Activated CD4-positive, CD25-positive, alpha-beta regulatory T cell treated with anti-CD3 and anti-CD28 coated beads, Interleukin-2, amount 50 U/mL, for 72 hours (primary cell): ENCODE data around the gene CYP8B1.
"Not testable (repeated sequence)": the region's sequence is repeated elsewhere in the genome, so short reads cannot be mapped to it uniquely, and the experiment has no call there.

Experiments
- DNase-seq: peaks from one replicate; pipeline ENCODE4 v3.0.0; 2021

The CYP8B1 gene

DNA sequence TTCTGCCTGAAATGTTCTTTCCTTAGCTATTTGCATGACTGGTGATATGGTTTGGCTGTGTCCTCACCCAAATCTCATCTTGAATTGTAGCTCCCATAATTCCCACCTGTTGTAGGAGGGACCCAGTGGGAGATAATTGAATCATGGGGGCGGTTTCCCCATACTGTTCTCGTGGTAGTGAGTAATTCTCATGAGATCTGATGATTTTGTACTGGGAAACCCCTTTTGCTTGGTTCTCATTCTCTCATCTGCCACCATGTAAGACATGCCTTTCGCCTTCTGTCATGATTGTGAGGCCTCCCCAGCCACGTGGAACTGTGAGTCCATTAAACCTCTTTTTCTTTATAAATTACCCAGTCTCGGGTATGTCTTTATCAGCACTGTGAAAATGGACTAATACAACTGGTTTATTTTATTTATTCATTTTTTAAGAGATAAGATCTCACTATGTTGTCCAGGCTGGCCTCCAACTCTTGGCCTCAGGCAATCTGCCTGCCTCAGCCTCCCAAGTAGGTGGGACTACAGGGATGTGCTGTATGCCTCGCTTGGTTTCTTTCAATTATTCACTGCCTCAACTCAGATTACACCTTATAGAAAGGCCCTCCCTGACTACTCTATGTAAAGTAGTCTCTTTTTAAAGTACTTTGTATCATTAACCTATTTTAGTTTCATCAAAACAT lies 7.7 kb upstream of the CYP8B1 start:
- DNase-seq, result not testable (repeated sequence)

DNA sequence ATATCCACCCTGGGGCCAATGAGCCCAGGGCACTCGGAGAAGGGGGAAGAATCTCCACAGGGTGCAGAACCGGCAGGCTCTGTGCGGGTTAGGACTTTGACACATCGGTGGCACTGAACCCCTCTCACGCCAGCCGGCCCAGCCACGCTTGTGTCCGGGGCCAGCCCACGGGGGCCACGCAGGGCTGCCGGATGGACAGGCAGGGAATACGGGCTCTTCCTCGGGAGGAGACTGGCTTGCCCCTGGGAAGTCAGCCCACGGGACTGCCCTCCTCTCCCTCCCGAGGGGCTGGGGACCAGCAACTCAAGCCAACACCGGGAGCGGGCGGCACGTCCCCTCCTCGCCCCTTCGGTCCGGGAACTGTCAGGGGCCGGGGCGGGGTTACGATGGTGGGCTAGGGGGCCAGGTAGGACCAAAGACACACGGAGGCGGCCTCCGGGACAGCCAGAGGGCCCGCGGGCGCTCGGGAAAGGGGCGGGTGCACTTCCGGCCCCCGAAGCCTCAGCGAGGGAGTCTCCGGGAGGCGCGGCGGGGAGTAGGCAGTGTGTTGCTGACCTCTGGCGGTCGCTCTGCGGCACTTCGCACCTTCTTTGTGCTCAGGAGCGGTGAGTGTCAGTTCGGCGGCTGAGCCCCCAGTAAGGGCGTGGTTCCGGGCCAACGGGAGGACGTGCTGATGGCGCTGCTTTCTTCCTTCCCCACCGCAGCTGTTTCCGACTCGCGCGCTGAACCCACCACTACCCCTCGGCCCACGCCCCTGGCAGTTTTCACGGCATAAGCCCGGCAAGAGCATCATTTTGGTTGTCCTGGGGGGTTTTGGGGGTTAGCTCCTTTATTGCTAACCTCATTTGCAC lies 5.1 kb upstream of the CYP8B1 start:
- peak; percentile 84 for DNase-seq

DNA sequence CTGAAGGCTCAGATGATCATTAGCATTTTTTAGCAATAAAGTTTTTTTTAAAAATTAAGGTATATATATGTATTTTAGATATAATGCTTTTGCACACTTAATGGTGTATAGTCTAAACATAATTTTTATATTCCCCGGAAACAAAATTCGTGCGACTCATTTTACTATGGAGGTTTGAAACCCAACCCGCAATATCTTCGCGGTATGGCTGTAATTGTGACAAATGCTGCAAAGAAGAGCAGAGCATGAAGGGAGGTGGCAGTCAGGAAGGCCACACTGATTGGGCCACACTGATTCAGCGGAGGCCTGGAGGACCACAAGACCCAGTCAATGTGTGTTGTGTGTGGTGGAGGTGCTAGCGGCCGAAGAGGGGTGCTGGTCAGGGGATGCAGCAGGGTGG lies 4.5 kb upstream of the CYP8B1 start:
- DNase-seq, result no peak

DNA sequence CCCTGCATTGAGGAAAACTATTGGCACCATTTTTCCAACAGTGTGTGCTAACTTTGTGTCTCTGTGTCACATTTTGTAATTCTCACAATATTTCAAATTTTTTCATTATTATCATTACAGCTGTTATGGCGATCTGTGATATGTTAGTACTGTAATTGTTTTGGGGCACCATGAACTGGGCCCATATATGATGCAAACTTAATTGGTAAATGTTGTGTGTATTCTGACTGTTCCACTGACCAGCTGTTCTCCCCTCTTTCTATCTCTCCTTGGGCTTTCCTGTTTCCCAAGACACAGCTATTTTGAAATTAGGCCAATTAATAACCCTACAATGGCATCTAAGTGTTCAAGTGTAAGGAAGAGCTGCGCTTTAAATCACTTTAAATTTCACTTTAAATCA lies 2.2 kb upstream of the CYP8B1 start:
- DNase-seq, result no peak

DNA sequence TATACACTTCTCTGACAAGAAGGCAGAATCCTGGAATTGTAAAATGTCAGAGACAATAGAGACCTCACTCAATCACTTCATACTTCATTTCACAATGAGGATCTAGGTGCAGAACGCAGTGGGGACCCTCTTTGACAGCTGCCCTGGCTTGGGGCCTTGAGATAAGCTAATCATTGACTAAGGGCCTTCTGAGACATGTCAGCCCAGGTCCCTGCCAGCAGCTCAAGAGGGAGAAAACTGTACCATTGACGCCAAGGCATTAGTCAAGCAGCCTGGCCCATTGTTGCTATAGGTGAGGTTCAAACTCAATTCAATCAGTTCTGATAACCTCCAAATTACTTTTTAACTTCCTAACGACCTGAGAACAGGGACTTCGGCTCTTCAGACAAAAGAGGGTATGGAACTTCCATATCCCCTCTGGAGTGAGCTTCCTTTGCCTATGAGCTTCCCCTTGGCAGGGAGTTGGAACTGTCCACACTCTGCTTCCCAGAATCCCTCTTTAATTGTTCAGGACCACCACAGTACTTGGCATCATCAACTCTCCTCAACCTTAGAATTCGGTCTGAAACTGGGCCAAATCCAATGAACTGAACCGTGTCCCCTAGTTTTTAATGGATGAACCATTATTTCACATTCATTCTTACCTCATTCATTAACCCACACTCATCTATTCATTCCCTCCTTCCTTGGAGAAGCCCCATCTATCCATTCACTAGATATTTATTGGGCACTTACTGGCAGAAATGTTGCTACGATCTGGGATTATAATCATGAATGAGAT lies 1.5 kb upstream of the CYP8B1 start:
- no peak for DNase-seq

DNA sequence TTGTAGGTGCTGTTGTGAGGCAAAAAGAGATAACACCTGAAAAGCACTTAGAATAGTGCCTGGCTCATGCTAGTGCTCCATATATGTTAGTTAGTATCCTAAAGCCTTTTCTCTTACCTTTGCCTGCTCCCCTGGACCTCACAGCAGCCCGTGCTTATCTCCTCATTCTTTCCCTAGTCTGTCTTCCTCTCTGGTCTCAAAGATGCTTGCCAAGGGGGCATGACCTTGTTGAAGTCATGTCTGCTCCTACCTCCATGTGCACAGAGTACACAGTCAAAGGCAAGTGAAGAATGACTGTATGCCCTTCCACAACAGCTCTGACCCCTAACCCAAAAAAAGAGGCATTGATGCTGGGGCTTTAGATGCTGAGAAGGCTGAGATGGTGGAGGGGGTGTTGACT lies 722 bp upstream of the CYP8B1 start:
- DNase-seq, result no peak

DNA sequence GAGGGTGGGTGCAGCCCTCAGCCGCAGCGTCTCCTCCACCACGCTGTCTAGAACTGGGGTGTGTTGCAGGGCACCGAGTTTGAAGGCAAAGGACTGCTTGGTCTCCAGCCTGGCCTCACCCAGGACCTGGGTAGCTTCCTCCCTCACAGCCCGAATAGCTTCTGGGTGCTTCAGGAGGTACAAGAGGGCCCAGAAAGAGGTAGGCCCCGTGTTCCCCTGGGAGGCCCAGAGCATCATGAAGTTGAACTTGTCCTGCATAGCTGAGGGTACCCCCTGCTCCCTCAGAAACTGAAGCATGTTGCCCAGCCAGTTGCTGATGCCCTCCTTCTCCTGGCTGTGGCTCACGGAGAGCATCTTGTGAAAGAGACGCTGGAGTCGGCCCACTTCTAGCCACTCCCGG lies 930 bp downstream of the CYP8B1 start:
- DNase-seq, result no peak

DNA sequence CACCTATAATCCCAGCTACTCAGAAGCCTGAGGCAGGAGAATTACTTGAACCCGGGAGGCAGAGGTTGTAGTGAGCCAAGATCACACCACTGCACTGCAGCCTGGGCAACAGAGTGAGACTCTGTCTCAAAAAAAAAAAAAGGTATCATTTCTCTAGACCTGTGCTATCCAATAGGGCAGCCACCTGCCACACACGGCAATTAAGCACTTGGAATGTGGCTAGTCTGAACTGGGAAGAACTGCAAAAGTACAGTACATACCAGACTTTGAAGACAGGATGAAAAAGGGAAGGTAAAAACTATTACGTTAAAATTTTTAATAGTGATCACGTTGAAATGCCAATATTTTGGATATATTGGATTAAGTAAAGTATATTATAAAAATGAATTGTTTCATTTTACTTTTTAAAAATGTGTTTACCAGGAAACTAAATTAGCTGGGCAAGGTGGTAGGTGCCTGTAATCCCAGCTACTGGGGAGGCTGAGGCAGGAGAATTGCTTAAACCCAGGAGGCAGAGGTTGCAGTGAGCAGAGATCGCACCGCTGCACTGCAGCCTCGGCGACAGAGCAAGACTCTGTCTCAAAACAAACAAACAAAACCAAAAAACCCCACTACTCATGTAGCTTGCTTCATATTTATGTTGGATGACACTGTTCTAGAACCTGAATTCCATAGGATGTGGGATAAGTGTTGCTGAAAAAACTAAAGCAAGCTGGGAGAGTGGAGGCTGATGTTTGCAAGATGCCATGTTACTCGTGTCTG lies 2.3 kb downstream of the CYP8B1 start:
- DNase-seq, result no peak

DNA sequence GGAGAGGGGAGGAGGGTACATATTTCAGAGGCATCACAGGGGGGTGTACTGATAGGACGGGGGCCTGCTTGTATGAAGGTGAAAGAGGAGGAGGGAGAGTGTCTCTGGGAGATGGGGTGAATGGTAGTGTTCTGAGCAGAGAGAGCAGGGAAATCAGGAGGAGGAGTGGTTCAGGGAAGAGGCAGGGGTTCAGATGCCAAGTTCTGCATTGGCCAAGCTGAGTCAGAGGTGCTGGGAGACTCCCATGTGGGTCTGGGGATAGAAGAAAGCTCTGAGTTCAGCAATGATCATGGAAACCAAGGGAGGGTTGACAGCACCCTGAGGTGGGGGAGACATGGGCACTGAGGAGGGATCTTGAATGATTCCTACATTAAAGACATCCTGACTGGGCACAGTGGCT lies 3.0 kb downstream of the CYP8B1 start:
- DNase-seq, result no peak

DNA sequence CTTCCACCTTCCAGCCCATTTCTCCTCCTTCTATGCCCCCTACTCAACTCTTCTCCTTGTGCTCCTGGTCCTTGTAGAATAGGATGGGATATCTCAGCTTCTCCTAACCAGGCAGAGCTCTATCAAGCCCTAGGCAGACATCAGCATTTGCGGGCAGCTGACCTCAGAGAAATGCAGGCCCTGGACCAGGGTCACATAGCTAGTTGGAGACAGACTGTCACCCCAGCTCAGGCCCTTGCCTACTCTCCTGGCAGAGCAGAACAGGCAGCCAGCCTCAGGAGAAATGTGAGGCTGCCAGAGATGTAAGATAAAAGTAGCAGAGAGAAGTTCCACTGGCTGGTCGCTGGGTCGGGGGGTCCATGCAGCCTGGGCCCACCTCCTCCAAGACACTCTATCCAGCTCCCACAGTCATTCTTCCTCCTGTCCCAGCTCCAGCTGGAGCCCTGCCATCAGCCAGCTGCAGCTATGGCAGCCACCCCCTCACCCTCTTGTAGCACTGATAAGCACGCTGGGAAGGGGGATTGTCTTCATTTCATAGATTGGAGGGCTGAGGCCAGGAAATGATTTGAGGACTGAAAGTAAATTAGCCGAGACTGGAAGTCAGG lies 4.0 kb downstream of the CYP8B1 start:
- DNase-seq, result no peak

DNA sequence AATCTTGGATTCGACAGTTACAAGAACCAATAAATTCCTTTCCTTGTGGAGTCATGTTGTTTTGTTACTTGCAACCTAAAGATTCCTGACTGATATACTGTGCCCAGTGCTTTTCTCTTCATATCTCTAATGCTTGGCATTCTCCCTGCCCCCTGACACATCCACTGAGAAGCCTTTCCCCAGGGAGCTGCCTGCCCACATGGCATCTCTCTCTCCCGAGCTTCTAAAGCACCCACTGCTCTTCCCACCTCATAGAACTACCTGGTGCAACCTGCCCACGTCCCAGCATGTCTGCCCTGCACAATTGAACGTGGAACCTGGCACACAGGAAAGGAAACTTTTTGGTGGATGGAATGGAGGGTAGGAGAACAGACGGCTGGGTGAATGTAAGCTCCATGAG lies 6.8 kb downstream of the CYP8B1 start:
- DNase-seq, result no peak

DNA sequence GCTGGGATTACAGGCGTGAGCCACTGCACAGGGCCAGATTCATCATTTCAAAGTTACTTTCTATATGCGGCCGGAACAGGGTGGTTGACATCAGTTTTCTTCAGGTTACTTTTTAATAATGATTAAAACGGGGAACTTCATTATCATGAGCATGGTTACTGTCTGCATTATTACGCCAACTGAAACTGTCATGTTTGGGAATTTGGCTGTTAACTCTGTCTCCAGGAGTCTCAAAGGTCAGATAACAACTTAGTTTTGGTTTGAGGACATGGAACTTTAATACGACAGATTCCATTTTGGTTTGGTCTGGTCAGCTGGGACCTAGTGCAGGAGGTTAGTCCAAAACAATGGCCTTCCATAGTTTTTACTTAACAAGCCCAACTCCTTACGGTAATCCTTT lies 8.5 kb downstream of the CYP8B1 start:
- no peak for DNase-seq

DNA sequence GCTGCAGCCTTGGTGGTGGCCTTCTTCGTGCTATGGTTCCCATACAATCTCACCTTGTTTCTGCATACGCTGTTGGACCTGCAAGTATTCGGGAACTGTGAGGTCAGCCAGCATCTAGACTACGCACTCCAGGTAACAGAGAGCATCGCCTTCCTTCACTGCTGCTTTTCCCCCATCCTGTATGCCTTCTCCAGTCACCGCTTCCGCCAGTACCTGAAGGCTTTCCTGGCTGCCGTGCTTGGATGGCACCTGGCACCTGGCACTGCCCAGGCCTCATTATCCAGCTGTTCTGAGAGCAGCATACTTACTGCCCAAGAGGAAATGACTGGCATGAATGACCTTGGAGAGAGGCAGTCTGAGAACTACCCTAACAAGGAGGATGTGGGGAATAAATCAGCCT lies 10.4 kb downstream of the CYP8B1 start:
- no peak for DNase-seq

DNA sequence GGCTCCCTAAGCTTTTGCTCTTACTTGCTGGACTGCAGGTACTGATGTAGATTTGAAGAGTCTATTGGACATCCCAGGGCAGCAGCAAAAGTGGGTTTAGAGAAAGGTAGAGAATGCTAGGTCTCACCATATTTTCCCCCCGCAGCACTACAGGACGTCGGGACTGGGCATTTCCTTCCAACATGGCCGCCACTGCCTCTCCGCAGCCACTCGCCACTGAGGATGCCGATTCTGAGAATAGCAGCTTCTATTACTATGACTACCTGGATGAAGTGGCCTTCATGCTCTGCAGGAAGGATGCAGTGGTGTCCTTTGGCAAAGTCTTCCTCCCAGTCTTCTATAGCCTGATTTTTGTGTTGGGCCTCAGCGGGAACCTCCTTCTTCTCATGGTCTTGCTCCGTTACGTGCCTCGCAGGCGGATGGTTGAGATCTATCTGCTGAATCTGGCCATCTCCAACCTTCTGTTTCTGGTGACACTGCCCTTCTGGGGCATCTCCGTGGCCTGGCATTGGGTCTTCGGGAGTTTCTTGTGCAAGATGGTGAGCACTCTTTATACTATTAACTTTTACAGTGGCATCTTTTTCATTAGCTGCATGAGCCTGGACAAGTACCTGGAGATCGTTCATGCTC lies 11.2 kb downstream of the CYP8B1 start:
- no peak for DNase-seq

DNA sequence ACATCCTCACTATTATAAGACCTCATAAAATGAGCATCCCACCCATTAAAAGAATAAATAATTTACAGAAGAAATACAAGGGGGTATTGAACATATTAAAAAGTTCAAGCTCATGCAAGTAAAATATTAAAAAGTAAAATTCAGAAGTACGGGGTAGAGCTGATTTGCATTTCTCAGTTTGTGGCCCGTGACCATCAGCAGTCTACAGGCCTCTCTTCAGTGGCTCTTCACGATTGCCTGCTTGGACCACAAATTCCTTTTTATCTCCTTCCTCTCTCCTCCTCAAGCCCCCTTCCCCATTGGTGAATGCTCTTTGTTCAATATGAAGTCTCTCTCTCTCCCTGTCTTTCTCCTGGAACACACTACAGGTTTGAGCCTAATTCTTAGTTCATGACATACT lies 19.1 kb downstream of the CYP8B1 start:
- no peak for DNase-seq

DNA sequence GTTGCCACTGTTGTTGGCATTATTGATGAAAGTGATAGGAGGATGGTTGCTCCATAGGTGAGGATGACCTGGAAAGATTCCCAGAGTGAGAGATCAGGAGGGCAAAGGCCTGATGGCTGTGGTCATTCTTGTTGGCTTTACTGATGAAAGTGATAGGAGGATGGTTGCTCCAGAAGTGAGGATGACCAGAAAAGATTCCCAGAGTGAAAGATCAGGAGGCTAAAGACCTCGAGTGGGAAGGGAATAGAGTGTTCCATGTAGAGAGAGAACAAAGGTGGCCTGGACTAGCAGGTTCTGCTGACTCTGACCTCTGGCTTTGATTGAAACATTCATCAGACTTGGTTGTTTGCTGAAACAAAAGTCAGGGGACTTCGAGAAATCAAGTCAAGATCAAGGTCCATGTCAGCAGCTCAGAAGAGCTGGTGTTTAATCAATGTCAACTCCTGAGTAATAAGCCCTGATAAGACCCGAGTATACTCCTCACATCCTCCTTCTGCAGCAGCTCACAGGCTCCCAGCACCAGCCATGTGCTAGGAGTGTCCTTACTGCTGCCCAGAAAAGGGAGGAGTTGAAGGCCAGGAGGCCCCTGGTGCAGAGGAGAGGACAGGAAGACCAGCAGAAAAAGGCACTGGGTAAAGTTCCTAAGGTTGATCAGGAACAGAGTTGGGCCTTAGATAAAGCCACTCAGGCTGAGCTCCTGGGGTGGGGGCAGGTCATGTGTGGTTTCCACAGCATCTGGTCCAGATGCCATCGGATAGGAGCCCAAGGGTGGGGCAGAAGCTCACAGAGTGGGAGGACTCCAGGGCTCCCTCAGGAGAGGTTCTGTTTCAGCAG lies 19.9 kb downstream of the CYP8B1 start:
- DNase-seq, result no peak

DNA sequence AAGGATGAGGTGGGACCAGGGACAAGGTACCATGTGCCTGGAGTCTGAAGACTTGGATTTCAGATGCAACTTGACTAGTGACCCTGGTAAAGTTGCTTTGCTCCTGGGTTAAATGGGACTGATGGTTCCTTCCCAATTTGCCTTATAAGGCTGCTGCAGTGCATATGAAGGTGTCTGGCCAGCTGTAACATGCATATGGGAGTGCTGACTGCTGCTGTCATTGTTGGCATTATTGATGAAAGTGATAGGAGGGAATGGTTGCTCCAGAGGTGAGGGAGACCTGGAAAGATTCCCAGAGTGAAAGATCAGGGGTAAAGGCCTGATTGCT lies 20.5 kb downstream of the CYP8B1 start:
- no peak for DNase-seq

DNA sequence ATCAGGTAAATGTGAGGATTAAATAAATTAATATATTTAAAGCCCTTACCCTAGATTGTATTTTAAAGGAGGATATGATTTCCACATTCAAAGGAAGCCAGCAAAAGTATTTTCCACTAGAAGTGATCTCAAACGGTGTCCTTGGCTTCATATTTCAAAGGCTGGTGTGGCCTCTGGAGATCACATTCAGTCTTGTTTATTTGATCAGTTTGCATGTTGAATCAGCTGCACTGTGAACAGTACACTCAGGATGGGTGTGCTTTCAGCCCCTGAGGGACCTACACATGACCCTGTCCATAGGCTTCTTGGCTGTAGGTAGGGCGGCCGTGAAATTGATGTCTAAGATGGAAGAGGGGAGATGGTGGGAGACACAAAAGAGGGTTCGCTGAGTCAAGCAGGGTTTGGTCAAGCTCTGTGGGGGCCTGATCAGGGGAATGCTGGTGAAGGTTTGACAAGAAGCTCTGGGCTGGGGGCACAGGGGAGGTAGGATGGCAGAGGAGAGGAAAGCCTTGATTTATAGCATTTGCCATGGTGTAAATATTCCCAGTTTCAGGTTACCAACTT lies 21.9 kb downstream of the CYP8B1 start:
- no peak for DNase-seq

DNA sequence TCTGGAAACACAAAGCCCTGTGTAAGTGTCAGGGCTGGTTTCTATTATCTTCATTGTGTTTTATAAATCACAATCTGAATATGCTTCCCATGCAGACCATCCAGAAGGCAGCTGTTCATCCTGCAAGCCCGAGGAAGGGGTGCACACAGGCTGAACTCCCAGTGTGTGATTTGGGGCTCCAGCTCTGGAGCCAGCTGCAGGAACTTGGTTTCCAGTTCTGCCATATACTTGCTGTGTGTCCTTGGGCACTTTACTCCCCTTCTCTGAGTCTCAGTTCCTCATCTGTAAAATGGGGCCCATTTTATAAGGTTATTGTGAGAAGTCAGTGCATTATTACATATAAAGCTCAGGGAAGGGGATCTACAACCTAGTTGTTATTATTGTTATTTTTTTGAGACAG lies 22.6 kb downstream of the CYP8B1 start:
- no peak for DNase-seq

DNA sequence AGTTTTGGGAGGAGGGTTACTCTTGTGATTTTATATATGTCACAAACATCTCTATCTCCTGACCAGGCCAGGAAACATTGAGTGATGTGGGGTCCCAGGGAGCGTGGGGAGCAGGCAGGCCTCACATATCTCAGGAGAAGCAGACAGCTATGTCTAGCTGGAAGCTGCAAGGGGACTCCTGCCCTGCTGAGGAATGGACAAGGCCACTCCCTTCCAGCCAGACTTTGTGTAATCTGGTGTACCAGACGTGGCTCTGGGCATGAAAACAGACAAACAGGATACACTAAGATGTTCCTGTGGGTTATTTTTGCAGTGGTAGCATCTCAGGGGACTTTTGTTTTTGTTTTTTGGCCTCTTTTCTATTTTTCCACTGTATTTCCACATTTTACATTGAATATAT lies 23.2 kb downstream of the CYP8B1 start:
- no peak for DNase-seq

DNA sequence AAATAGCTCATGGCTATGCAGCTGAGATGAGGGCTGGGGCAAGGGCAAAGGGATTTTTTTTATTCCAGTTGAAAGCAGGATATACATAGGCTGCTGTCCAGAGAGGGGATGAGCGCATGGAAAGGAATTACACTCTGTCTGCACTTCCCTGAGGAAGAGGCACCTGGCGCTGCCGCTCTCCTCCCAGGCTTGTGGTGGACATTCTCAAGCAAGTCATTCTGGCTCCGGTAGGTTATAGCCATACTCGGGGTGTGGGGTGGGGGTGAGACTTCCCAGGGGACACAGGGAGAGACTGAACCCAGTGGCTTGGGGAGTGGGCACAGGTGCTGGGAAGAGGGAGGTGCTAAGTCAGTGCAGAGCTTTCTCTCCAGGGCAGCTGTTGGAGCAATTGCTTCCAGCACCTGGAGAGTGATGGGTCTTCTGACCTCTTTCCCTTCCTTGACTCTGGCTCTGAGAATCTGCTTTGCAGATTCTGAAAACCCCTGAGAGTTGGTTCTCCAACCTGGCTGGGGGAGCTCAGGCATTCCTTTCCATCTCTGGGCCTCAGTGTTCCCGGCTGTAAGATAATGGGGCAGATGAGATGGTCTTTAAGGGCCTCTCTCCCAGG lies 24.3 kb downstream of the CYP8B1 start:
- DNase-seq, result no peak
